Stimulated activated CD4-positive, alpha-beta T cell treated with anti-CD3 and anti-CD28 coated beads, Interleukin-4, amount 100 ng/mL, for 1 hour (primary cell): ENCODE measurements around the gene C1R.
"Not testable (repeated sequence)": the region's sequence is repeated elsewhere in the genome, so short reads cannot be mapped to it uniquely, and the experiment has no call there.

Experiments
- DNase-seq: peaks from one replicate; pipeline ENCODE4 v3.0.0-alpha.2; 2020

C1R gene

DNA sequence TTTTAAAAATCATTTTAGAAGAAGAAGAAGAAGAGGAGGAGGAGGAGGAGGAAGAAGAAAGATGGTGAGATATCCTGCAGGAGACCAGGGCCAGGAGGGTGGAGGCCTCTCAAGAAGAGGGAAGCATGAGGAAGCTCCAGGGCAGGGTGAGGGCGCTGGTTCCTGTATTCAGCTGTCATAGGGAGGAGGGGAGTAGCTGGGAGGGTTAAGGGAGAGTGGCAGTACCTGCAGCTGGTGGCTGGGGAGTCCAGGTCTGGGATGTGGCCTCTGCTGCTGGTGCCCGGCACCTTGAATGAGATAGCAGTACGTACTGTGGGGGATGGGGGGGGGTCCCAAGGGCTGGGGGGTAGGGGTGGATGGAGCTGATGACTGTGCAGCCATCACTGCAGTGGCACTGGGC is 26.6 kb upstream of the C1R start:
- DNase-seq = no peak

DNA sequence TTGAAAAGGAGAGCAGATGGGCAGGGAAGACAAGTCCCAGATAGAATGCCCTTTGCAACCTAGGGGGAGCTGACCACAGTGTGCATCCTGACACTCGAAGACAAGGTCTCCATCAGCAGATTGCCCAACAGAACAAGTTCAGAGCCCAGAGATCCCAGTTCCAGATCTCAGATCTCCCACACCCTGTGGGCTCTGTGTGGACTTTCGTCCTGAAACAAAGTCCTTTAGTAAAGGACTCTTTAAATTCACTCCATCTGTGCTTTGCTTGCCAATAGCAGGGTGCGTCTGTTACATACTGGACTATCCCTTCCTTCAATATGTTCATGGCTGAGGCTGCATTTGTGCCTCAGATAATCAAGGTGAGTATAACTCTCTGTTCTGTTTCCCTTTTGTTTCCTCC is 25.4 kb upstream of the C1R start:
- DNase-seq = no peak

DNA sequence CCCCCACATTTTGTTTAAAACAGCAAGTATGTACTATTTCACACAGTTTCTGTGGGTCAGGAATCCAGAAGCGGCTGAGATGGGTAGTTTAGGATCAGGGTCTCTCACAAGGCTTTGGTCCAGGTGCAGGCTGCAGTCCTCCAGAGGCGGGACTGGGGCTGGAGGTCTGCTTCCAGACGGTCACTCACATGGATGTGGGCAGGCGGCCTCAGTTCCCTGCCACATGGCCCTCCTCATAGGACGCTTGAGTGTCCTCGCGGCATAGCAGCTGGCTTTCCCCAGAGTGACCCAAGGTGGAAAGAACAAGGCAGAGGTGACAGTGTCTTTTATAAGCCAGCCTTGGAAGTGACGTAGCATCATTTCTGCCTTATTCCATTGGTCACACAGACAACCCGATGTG is 24.7 kb upstream of the C1R start:
- DNase-seq = no peak

DNA sequence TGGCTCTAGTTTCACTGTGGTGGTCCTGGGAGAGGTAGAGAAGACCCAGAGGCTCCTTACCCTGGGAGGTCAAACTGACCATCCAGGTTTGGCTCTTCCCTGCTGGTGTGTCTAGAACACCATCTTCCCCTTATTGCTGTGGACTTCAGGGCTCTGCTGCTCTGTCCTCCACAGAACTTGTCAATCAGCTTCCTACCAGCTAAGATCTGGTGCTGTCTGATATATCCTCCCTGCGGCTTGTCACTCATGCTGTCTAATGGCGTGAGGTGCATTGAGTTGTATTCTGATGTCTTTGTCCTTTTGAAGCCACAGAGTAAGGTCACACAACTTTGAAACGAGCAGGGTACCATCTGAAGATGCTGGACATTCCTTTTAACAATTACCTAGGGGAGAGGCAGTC is 24.0 kb upstream of the C1R start:
- DNase-seq = no peak

DNA sequence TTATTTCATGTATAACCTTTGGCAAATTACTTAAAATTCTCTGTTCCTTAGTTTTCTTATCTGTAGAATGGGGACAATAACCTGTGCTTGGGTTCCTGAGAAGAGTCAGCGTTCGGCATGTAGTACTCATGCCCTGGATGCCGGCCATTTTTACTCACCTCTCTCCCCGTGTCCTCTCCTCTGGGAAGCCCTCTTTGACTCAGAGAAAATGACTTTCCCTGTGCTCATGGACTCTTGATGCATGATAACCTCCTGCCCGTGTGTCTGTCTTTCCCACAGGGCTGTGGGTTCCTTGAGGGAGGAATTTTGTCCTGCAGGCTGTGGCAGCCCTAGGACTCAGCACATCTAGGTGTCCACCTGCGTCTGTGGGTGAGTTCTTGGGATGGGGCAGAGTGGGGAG is 22.6 kb upstream of the C1R start:
- DNase-seq = no peak

DNA sequence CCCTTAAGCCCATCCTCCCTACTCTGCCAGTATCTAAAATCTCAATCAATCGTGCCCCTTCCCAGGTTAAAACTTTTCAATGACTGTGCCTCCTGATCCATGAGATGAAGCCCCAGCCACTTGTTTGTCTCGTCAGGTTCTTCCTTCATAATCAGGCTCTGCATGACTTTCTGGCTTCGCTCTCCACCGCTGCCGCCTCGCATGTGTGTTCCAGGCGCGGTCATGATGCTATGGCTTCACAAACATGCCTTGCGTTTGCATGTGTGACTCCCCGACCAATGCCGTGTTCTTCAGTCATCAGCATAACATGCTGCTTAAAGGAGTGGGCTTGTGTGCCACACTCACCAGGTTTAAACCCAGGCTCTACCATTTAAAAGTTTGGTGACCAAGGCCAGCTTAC is 21.8 kb upstream of the C1R start:
- DNase-seq = no peak

DNA sequence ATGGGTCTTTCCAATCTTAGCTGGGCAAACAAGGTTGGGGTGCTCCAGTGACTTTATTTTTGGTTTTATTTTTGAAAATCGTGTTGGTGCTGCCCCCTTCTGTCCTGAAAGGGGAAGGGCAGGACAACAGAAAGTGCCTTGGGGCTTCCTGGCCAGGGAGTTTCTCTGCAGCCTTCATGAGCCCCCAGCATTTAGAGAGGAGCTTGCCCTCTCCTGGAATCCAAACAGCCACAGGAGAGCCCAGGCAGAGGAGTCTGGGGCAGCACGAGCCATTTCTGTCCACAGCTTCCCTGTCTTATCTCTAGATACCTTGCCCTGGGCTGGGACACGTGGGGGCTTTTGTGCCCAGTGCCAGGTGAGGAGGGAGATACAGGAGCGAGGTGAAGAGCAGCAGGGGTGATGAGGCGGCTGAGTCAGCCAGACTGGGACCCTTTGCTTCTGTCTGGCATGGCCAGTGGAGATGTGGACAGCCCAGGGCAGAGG is 21.2 kb upstream of the C1R start:
- DNase-seq = peak; percentile 15

DNA sequence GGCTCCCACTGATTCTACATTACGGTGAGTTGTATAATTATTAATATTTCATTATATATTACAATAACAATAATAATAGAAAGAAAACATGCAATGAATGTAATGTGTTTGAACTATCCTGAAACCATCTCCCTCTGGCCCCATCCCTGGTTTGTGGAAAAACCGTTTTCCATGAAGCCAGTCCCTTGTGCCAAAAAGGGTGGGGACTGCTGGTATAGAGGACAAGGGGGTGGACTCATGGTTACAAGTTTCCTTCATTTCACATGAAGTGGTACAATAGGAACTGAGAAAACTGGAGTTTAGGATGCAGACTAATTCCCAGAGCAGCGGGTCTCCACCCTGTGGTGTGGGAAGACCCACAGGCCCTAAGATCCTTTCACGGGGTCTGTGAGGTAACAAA is 19.8 kb upstream of the C1R start:
- no peak for DNase-seq

DNA sequence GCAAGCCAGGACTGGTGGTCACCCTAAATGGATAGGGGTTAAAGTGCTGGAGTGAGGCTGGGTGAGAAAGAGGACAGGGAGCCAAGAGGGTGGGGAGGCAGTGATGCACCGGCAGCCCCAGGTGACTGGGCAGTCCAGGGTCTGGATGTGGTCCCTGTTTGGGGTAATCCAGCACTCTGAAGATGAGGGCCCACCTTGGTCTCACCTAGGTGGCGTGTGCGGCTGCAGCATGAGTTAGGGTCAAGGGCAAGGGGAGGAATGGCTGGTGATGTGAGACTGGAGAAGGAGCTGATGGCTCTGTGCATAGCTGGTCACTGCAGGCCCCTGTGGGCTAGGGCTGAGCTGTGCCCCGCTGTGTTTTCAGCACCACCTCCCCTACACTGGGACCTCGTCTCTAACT is 18.4 kb upstream of the C1R start:
- no peak for DNase-seq

DNA sequence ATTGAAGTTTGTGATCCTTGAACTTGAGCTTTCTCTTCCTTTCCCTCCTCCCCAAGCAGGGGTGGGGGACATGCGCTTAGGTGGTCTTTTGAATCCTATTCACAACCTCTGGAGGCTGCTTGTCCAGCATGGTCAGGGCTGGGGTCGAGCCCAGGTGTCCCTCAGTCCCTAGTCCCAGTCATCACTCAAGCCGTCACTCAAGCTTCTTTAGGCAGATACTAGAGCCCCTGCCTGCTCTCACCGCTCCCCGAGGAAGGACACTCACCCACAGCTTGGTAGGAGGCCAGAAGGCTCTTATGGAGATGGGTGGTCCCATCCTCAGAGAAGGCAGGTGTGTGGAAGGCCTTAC is 17.3 kb upstream of the C1R start:
- DNase-seq = no peak

DNA sequence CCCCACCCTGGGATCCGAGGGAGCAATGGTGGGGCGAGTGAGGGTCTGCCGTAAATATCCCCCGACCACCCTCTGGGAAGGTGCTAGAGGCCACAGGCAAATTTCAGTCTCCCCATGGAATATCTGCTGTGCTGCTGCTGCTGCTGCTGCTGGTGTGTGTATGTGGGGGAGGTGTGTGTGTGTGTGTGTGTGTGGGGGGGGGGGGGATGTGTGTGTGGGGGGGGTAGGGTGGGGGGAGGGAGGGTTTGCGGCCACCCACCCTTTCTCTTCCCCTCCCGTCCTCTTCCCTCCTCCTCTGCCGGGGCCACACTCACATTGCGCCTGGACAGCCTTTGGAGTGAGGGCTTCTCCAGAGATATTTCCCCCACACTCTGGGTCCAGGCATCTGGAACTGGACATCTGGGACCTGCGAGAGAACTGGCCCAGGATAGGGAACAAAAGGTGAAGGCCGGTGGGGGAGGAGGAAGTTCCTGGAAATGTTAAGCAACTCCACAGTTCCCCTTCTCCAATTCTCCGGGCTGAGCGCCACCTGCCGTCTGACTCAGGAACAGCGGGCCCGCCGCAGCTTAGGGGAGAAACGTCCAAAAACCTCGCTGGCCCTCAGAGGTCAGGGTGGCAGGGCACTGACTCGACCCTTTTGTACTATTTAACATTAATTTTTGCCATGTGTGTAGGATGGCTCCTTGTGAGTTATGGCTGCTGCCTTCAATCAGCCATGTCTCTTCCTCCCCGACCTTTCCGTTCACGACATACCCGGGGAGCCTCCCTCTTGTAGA is 16.7 kb upstream of the C1R start, which contains the start of gene C1RL:
TSS of gene C1RL (minus strand) at position 419 of the 776 bp plus-strand sequence. CDS start at position 385, 34 bp downstream.
- peak; percentile 84 for DNase-seq

DNA sequence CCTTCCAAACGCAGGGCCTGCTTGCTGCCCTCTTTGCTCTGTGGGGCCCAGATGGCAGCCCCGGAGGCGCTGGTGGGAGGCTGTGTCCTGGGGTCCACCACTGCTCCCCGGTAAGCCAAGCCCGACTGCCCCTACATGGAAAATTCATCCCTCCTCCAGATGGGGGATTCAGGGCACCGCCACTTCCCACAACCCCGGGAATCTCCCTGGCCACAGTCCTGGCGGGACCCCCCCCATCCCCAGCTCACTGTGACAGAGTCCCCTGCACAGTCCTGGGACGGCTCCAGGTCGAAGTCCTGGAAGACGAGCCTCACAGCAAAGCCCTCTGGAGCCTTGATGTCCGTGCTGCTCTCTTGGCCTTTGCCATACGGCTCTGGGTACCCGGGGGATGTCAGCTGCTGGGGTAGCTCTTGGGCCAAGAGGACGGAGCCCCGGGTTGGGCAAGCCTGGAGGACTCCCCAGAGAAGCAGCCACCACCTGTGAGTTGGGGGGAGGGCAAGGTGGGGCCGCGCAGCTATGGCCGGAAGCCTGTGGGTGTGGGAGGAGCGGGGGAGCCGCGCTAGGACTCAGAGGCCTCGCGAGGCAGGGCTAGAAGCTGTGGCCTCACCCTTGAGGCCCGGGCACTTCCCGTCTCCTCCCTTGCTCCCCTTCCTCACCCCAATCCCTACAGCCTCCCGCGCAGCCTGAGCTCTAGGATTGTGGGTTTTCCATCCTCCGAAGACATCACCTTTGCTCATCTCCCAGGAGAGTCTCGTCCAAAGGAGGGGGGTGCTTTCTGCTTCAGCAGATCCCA is 16.0 kb upstream of the C1R start:
- peak; percentile 72 for DNase-seq

DNA sequence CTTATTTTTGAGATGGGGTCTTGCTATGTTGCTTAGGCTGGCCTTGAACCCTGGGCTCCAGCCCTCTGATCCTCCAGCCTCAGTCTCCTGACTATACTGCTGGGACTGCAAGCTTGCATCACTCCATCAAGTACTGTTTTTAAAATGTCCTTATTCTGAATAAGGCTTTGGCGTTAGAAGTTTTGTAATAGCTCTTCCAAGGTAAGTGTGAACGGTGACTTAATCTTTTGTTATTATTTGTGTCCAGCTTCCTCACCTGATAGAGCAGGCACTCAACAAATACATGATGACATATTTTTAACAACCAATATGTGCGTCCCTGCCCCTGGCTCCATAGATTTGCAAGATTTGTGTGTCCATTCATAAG is 15.4 kb upstream of the C1R start:
- DNase-seq = no peak

DNA sequence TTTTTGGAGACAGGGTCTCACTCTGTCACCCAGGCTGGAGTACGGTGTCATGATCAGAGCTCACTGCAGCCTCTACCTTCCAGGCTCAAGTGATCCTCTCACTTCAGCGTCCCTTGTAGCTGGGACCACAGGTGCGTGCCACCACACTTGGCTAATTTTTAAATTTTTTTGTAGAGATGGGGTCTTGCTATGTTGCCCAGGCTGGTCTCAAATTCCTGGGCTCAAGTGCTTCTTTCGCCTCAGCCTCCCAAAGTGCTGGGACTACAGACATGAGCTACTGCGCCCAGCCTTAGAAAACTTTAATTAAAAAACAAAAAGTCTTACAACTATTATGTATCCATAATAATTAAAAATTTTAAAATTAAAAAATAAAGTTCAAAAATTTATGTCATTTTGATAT is 14.9 kb upstream of the C1R start:
- DNase-seq = not testable (repeated sequence)

DNA sequence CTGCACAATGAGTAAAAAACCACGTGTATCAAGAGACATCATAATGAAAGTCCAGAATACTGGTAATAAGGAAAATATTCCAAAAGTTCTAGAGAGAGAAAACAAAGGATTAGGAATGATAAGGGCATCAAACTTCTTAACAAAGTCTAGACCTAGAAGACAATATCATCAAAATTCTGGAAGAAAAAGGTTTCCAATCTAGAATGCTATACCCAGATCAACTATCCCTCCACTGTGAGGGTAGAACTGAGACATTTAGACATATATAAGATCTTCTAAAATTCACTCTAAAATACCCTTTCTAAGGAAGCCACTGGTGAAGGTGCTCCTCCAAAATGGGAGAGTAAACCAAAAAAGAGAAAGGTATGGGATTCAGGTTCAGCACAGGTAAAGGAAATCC is 13.8 kb upstream of the C1R start:
- DNase-seq = no peak

DNA sequence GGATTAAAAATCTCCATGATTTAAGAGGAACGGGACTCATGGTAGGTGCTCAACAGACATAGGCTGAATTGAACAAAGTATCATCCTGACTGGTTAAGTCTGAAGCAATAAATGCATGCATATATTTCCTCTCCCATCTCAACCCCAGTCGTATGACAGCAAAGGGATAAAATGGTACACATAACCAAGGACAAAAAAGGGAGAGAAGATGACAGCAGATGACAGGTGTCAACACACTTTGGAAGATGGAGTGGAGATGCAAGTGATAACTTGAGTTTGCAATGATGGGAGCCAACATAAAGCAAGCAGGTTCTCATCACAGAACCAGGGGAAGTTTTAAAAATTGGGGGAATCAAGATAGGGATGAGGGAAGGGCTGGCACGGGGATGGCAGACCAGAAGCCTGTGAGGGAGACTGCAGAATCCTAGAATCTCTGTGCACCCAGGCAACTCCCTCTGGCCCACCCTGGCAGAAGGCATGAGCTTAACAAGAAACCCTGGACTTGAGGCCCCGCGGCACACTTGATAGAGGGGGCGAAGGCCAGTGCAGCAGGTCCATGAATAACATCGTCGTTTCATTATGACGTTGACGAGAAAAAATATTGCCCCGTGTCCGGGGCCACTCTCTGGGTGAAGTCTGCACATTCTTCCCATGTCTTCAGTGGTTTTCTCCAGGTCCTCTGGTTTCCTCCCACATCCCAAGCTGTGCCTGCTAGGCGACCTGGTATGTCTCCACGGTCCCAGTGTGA is 11.8 kb upstream of the C1R start:
- DNase-seq = no peak

DNA sequence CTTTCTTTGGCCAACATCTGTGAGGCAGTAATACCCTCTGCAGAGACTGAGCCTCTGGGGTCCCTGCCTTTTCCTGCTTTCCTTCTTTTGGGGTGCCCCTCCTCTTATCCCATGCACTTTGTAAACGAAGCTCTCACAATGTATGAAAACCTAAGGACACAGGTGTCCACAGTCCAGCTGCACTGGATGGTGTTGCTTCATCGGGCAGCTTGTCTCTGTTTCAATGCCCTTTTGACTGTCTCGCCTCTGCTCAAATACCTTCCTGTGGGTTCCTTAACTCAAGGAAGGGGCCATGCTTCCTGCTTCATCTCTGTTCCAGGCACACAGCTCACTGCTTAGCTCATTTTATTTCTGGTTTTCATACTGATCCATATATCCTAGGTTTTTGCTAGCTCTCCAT is 10.3 kb upstream of the C1R start:
- no peak for DNase-seq

DNA sequence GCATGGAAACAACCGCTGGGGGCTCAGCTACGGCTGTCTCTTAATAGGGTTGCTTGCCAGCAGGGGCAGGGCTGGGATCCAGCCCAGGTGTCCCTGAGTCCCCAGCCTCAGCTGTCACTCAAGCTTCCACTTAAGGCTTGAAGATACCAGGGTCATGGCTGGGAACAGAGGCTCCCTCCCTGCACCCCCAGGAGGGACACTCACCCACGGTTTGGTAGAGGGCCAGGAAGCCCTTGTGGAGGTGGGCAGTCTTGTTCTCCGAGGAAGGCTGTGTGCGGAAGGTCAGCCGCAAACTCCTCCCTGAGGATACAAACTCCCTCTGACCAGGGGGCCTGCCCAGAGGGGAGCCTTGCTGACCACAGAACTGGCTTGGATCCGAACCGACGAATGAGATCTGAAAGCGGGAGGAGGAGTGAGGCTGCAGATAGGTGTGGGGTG is 9.5 kb upstream of the C1R start:
- DNase-seq = no peak

DNA sequence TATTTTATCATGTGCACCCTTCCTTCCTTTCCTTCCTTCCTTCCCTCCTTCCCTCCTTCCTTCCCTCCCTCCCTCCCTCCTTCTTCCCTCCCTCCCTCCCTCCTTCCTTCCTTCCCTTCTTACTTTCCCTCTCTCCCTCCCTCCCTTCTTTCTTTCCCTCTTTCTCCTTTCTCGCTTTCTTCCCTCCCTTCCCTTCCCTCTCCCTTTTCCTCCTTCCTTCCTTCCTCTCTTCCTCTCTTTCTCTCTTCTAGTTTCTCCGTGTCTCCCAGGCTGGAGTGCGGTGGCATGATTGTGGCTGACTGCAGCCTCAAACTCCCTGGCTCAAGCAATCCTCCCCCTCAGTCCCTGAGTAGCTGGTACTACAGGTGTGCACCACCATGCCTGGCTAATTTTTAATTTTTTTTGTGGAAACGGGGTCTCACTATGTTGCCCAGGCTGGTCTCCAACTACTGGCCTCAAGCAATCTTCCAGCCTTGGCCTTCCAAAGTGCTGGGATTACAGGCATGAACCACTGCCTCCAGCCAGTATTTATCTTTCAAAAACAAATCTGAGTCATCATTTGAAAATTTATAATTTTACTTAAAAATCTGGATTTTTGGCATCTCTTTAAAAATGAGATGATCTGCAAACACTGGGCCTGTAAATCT is 8.9 kb upstream of the C1R start:
- DNase-seq = no peak

DNA sequence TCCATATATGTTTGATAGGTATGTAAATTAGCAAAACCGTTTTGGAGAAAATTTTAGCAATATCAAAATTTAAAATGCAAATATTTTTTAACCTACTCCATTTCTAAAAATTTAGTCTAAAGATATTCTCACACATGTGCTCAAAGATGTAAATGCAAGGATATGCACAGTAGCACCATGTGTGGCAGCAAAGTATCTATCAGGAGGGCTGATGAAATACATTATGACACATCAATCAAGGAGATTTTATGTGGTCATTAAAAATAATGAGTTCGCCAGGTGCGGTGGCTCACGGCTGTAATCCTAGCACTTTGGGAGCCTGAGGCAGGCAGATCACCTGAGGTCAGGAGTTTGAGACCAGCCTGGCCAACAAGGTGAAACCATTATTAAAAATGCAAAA is 8.0 kb upstream of the C1R start:
- no peak for DNase-seq

DNA sequence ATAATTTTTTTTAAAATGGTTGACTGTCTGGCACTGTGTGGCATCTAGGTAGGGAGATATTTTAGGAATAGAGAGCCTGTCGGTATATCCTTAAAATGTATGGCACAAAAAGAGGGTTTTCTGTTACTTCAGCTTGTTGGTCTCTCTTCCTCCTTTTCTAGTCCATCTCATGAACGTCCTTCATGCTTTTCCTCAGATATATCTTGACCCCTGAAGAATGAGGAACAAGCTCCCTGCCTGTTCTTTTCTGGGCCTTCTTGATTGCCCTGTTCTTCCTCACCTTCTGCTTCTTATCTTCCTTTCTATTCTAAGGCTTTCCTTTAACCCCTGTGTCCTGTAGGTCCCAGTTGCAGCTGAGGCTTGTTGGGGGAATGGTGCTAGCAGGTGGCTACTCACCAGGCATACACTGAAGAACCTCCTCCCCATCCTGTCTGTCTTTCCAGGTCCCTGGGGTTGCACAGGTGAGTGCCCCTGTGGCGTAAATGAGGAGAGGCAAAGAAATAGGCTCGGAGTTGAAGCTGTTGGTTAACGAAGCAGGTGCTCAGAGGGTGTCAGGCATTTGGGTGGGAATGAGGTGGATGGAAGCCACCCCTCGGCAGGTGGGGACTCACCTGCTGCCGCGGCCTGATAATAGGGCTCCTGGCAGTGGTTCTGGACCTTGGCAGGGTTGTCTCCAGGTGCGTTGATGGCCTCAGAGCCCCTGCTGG is 7.2 kb upstream of the C1R start:
- no peak for DNase-seq

DNA sequence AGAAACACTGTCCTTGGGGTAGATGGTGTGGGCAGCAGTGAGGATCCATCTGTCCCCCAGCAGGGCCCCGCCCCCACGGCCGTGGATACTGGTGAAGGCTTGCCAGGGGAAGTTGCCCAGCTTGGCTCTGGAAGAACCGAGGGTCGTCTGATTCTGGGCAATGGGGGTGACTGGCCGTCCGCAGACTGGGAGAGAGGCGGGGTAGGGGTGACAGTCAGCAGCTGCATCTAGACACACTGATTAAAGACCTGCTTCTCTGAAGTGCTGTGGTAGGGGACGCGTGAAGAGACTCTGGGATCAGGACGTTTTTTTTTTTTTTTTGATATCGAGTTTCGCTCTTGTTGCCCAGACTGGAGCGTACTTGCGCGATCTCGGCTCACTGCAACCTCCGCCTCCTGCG is 4.7 kb upstream of the C1R start:
- DNase-seq = no peak
